GM11168 (cell line): Measurements from ENCODE around the gene TCF19.

Source experiments
- in situ Hi-C: fragments of 300-500 bp; cut with MboI; formaldehyde crosslinking; loops from one replicate; pipeline ENCODE4 v1.12.0; 2022; ENCODE audit warnings: low sequenced_read_pairs; ENCODE audit not compliant: unreplicated experiment

Gene TCF19

GRCh38 chr6:31199105-31199452, 40.7 kb downstream of the TCF19 start:
- in situ Hi-C loops = loop anchor here (5.0 to 10.0 kb wide), 2 partner anchors 168 to 246 kb away; no protein-coding TSS in a partner anchor

- in situ Hi-C loops = no loop called here
These were observed 44.1 kb downstream of the TCF19 start for GRCh38 chr6:31202259-31203166.

GRCh38 chr6:31203345-31203979, 45.1 kb downstream of the TCF19 start:
- in situ Hi-C loops = no loop called here

- in situ Hi-C loops = no loop called here
These were observed 46.4 kb downstream of the TCF19 start for GRCh38 chr6:31204751-31205145.

- in situ Hi-C loops = no loop called here
These were observed 47.2 kb downstream of the TCF19 start for GRCh38 chr6:31205638-31206037.

- in situ Hi-C loops = no loop called here
These were observed 50.1 kb downstream of the TCF19 start for GRCh38 chr6:31208506-31208905.

GRCh38 chr6:31209137-31209536, 50.7 kb downstream of the TCF19 start:
- in situ Hi-C loops = no loop called here

GRCh38 chr6:31210123-31210522, 51.7 kb downstream of the TCF19 start:
- in situ Hi-C loops = no loop called here

GRCh38 chr6:31210741-31211532, 52.5 kb downstream of the TCF19 start:
- in situ Hi-C loops = no loop called here
